ENCODE data around the gene ZBTB16.

Gene ZBTB16

GRCh38 chr11:114246321-114247069 is 187.0 kb downstream of the ZBTB16 start:
- DNase-seq (ENCODE audit: extremely low spot score): no peak
- ChIA-PET CTCF (interaction anchor here (1.0 to 6.3 kb wide), 3 partner anchors 14 to 16 kb away, joined by 3 to 63 read pairs (median 8); no protein-coding TSS in a partner anchor), POLR2A (no interaction called here)
- TF ChIP-seq, protein P1, sequence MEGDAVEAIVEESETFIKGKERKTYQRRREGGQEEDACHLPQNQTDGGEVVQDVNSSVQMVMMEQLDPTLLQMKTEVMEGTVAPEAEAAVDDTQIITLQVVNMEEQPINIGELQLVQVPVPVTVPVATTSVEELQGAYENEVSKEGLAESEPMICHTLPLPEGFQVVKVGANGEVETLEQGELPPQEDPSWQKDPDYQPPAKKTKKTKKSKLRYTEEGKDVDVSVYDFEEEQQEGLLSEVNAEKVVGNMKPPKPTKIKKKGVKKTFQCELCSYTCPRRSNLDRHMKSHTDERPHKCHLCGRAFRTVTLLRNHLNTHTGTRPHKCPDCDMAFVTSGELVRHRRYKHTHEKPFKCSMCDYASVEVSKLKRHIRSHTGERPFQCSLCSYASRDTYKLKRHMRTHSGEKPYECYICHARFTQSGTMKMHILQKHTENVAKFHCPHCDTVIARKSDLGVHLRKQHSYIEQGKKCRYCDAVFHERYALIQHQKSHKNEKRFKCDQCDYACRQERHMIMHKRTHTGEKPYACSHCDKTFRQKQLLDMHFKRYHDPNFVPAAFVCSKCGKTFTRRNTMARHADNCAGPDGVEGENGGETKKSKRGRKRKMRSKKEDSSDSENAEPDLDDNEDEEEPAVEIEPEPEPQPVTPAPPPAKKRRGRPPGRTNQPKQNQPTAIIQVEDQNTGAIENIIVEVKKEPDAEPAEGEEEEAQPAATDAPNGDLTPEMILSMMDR (IDR thresholded peaks at IDR 0.05; ENCODE audit: control extremely low read depth, extremely low read depth, low read depth, missing control alignments): no peak

- ChIA-PET POLR2A (no interaction called here), CTCF (interaction anchor here (1.0 to 6.3 kb wide), 3 partner anchors 16 to 27 kb away, joined by 3 to 63 read pairs (median 3); no protein-coding TSS in a partner anchor)
- TF ChIP-seq, protein P1 (IDR thresholded peaks at IDR 0.05; ENCODE audit: control extremely low read depth, extremely low read depth, low read depth, missing control alignments): no peak
- DNase-seq (ENCODE audit: extremely low spot score): no peak
Observed at GRCh38 chr11:114247070-114247789, 187.7 kb downstream of the ZBTB16 start.

DNA sequence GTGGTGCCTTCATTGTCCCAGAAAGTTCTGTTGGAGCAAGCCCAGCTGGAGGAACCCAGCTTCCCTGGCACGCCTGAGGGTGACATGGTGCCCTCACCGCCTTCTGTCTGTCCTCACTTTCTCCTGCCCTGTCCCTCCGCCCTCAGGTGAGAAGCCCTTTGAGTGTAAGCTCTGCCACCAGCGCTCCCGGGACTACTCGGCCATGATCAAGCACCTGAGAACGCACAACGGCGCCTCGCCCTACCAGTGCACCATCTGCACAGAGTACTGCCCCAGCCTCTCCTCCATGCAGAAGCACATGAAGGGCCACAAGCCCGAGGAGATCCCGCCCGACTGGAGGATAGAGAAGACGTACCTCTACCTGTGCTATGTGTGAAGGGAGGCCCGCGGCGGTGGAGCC is 190.7 kb downstream of the ZBTB16 start:
- POLR2A ChIA-PET: no interaction called here
- CTCF ChIA-PET: interaction anchor here (1.0 to 6.3 kb wide), 3 partner anchors 13 to 354 kb away, joined by 3 to 63 read pairs (median 3); no protein-coding TSS in a partner anchor
- no peak for DNase-seq (ENCODE audit: extremely low spot score)
- TF ChIP-seq, protein P1 (IDR thresholded peaks at IDR 0.05; ENCODE audit: control extremely low read depth, extremely low read depth, low read depth, missing control alignments): no peak

GRCh38 chr11:114250993-114251814 is 191.7 kb downstream of the ZBTB16 start:
- ChIA-PET POLR2A (no interaction called here), CTCF (interaction anchor here (6.3 kb wide), 1 partner anchor 12 kb away, joined by 63 read pairs; no protein-coding TSS in a partner anchor)
- TF ChIP-seq, protein P1 (IDR thresholded peaks at IDR 0.05; ENCODE audit: control extremely low read depth, extremely low read depth, low read depth, missing control alignments): no peak

GRCh38 chr11:114251815-114252337 is 192.4 kb downstream of the ZBTB16 start:
- ChIA-PET CTCF (interaction anchor here (6.3 kb wide), 1 partner anchor 11 kb away, joined by 63 read pairs; no protein-coding TSS in a partner anchor), POLR2A (no interaction called here)
- TF ChIP-seq, protein P1 (IDR thresholded peaks at IDR 0.05; ENCODE audit: control extremely low read depth, extremely low read depth, low read depth, missing control alignments): no peak
- no peak for DNase-seq (ENCODE audit: extremely low spot score)

More at GRCh38 chr11:114250993-114251814, 191.7 kb downstream of the ZBTB16 start:
- no peak for DNase-seq (ENCODE audit: extremely low spot score)

Measured in GM10248 (cell line).